Erythroblast (primary cell): ENCODE data around the gene NKAIN2.

ENCODE experiments used
- GATA1 ChIP-seq: IDR thresholded peaks from 2 replicates; pipeline ENCODE4 v1.6.1; 2011; ENCODE audit warnings: low read depth, mild to moderate bottlenecking, control low read depth, low read length, moderate library complexity
- POLR2A ChIP-seq: IDR thresholded peaks from 2 replicates; pipeline ENCODE4 v1.6.1; 2011; ENCODE audit warnings: mild to moderate bottlenecking, low read length

- no peak for TF ChIP-seq POLR2A
- TF ChIP-seq GATA1, result no peak
Measured at GRCh38 chr6:123810948-123811347, 7.3 kb downstream of the NKAIN2 start.
